DMS114 treated with DMSO at 0.1 percent for 48 hours (cell line): ENCODE measurements around the gene TOMM5.
A peak's percentile ranks its signal among the peaks of the same experiment; 100 is the strongest.
"Not testable (repeated sequence)": the region's sequence is repeated elsewhere in the genome, so short reads cannot be mapped to it uniquely, and the experiment has no call there.

Experiments used
- DNase-seq: peaks from one replicate; lab custom pipeline; 2025; ENCODE audit not compliant: unreplicated experiment; lab: John Stamatoyannopoulos, UW

Gene TOMM5

DNA sequence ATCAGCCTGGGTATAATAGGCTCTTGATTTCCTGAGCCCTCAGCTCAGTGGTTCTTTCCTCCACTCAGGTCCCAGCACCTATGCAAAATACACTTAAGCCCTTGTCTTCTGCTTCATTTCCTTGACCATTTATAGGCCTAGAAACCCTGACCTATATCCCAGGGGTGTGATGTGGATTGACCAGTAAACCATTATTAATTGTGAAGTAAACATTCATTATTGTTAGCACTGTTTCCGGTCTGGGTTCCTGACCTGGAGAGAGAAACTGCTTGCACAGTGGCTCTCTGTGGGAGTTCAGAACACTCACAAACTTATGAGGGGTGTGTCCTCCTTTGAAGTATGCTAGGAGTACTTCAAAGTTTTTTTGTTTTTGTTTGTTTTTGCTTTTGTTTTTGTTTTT lies 19.6 kb upstream of the TOMM5 start:
- DNase-seq: no peak

DNA sequence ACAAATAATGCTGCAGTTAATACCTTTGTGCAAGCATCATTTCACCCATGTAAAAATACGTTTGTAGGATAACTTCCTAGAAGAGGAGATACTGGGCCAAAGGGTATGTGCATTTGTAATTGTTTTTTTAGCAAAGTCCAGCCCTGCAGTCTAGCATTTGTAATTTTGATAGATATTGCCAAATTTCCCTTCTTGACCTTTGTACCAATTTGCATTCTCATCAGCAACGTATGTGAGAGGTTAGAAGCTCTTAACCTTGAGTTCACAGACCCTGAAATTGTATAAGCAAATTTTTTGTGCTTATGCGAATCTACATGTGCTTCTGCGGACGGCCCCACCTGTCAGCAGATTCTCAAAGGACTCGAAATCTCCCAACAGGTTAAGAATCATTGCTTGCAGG lies 18.6 kb upstream of the TOMM5 start:
- no peak for DNase-seq

DNA sequence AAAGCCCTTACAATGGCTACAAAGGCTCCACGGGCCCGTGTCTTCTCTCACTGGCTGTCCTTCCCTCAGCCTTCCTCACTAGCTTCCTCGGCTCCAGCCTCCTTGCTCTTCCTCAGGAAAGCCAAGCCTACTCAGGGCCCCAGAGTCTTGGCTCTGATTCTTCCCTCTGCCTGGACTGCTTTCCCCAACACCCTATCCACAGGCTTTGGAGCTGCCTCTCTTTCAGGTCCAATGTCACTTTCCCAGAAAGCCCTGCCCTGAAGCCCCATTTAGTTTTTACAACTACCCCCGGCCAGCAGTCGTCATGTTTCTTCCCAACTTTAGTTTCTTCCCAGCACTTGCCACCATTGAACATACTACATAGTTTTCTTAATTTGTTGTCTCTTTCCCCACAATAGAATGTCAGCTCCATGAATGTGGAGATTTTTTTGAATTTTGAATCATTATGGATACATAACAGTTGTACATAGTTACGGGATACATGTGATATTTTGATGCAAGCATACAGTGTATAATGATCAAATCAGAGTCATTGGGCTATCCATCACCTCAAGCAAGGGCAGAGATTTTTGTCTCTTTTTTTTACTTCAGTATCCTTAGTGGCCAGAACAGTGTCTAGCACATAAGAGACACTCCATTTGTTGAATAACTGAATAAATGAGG lies 17.5 kb upstream of the TOMM5 start:
- no peak for DNase-seq

DNA sequence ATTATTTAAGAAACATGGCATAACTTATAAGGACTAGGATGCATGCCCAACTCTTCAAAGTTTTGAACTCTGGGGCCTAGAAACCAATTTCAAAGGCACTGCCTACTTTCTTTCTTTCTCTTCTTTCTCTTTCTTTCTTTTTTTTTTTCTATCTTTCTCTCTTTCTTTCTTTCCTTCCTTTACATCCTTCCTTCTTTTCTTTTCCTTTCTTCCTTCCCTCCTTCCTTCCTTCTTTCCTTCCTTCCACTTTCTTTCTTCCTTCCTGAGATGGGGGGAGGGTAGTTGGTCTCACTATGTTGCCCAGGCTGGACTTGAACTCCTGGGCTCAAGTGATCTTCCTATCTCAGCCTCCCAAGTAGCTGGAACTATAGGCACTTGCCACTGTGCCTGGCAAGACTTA lies 15.9 kb upstream of the TOMM5 start:
- no peak for DNase-seq

DNA sequence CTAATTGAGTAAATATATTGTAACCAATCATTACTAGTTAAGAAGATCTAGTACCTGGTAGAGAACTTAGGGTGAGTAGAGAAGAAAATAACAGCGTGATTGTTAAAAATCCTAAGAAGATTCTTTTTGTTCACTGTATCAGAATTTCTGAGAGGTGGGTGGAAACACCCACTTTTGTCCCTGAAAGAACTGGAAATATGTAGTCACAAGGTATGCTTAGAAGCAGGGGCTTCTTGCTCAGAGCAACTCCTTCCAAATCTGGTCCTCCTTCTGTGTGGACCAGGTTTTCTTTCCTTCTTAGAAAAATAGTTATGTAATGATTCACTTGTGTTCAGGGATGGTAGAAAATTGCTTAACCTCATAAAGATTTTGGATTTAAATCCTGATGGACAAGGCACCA lies 11.9 kb upstream of the TOMM5 start:
- no peak for DNase-seq

DNA sequence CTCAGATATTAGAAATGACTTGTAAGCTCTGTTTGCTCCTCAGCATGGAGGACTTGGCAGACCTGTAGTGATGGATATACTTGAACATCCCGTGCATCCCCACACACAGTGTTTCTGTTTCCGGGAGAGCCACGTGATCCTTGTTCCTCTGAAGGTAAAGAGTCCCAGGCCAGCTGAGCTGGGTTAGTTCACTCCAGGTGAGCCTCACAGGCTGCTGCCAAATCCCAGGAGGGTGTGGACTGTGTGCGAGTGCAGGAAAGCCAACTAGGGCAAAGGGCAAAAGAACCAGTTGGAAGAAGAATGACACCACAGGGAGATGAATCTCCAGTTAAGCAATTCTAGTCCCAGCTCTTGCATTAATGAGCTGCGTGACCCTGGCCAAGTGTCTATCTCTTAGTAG lies 10.4 kb upstream of the TOMM5 start:
- no peak for DNase-seq

DNA sequence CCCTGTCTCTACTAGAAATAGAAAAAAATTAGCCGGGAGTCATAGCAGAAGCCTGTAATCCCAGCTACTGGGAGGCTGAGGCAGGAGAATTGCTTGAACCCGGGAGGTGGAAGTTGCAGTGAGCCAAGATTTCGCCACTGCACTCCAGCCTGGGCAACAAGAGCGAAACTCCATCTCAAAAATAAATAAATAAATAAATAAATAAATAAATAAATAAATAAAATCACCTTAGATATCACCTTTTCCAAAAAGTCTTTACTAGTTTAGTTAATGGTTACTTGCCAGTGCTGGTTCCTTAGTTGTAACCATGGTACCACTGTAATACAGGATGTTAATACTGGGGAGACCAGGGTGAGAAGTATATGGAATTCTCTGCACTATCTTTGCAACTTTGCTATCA lies 9.7 kb upstream of the TOMM5 start:
- not testable (repeated sequence) for DNase-seq

DNA sequence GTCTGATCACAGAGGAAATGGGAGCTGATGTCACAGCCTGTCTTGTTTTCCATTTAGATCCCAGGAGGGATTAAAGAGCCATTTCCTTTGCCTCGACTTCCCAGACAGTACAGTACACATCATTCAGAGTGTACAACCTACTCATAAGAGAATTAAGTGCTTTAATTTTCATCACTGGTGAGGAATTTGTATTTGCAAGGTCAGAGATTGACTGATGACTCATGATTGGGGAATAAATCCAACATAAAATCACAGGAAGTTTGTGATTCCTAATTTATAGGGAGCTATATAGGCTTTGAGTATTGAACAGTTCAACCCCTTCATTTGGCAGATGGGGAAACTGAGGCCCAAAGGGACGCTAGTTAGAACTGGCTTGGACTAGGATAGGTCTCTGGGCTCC lies 4.1 kb upstream of the TOMM5 start:
- DNase-seq: no peak

DNA sequence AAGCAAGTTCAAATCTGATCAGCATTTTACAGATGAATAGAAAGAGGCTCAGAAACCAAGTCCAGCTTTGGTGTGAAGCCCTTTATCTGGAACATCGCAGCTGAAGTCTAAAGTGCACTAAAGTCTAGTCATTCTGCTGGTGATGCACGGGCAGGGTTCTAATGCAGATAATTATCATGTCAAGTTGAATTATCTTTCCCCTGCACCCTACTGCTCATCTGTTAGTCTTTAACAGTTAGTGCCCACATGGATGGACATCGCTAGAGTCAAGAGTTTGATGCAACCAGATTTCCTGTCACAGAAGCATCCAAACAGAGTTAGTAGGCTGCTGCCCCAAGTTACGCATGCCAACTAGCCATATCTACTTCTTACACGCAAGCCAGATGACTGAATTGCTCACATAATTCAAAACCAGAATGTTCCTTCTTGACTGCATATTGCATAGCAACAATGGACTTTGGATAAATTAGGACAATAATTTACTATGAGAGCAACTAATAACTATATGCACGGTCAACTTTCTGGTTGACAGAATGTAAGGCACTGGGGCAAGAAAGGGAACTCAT lies 1.6 kb upstream of the TOMM5 start:
- no peak for DNase-seq

DNA sequence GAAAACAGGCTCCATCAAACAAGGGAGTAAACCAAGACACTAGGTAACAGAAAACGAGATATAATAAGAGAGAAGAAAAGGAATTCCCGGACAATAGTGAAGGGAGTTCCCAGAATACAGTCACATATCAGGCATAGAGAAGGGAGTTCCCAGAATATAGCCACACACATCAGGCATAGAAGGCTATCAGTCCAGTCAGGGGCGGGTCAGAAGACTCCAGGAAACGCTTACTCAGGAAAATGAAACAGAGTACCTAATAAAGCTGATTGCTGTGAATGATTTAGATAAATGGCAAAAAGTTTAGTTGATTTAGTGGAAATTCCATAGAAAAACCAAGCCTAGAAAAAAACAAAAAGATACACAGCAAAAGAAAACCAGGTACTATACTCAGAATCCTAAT lies 4.9 kb downstream of the TOMM5 start:
- DNase-seq: no peak

DNA sequence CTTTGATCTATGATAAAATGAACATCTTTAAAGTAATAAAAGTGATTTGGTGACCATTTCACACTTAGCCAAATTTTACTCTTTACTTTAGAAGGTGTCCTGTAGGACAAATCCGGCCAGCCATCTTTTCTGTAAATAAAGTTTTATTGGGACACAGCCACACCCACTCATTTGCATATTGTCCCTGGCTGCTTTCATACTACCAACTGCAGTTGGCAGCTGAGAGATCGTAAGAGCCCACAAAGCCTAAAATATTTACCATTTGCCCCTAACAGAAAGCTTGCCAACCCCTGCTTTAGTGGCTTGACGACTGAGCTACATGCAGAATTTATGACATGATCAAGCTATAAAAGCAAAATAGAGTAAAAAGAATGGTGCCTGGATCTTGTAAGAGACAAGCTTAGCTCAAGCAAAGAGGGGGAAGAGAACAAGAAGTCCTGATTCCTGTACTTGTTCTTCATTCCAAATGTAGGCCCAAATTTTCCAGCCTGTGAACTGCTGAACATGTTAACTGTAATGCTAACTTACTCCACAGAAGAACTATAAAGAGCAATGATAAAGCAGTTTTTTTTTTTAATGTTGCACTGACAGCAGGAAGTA lies 8.8 kb downstream of the TOMM5 start:
- DNase-seq: no peak

DNA sequence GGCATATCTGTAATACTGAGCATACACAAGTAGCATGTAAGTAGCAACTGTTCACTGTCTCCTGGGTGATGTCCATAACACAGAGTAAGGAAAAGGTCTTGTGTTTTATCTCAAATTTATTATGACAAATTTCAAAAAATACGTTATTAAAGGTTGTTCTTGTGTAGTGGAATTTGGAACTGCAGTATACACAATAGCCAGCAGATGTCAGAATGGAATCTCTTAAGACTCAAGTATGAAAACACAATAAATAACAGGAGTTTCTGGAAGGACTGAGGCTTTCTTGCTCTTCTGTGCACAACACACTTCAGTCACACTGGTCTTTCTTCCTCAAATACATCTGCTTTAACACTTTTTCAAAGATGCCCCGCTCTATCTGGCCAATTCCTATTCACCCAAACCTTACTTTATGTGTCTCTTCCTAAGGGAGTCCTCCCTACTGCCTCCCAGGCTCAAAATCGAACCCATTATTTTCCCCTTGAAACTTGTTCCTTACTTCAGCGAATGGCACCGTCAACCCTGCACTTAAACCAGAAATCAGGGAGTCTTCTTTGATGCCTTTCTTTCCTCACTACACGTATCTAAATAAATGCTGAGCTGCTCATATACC lies 9.7 kb downstream of the TOMM5 start:
- peak; percentile 50 for DNase-seq

DNA sequence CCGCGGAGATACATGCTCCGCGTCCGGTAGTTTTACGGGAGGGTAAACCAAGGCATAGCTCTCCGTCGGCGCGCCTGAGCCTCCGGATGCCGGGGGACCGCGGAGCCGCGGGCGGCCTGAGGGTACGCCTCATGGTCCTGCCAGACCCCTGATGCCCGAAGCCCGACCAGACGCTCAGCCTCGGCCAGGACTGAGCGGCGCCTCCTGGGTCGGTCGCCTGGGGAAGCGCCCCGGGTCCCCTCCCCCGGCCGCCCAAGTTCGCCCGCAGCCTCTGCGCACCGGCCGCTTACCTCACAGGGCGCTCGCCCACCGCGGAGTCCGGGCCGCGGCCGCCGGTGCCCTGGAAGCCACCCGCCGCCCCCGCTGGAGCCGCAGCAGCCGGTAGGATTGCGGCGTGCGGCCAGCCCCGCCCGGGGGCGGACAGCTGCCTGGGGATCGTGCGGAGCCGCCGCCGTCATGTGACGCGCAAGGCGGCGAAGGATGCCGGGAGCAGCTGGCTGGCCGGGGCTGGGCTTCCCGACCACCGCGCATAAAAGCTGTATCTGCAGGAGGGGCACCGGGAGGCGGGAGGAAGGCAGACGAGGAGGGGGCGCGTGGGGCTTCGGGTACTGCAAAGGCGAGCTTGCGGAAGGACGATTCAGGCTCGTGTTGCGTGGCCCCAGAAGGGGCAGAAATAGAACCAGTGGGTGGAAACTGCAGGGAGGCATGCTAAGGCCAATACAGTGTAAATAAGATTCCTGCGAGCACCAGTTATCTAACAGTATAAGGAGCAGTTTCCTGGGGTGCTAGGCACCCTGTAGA lies 16.3 kb downstream of the TOMM5 start, which contains the start of gene FBXO10:
Gene FBXO10, minus strand, starts transcription at position 460 of the 801 bp plus-strand sequence. CDS start 34,612 bp downstream, outside the sequence.
- DNase-seq: no peak

DNA sequence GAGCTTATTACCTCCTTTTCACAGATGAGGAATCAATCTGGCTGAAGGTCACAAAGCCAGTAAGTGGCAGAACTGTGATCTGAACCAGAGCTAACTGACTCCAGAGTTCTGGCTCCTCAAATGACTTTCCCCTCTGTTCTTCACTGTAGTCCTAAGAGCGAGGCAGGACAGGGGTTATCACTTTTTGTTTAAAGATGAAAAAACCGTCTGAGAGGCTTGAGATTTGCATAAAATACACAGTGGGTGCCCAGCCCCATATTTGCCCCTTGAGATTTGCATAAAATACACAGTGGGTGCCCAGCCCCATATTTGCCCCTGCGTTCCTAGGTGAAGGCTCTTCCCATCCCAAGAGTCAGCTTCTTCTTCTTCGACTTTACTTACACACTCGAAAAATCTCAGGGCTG lies 16.9 kb downstream of the TOMM5 start:
- DNase-seq: no peak

DNA sequence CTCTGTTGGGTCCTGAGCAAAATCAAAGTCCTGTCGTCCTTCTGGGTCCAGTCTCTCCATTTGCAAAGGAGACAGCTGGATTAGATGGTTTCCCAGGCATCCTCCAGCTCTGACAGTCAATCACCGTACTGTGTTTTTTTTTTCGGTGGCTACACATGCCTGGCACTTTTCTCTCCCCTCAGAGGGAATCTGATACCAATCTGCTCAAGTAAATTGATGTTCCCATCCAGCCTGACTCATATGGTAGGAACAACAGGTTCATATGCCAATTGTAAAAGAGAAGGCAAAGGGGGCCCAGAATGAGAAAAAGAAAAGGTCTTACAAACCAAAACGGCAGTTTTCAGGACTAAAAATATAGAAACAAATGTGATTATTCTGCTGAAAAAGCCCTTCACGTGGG lies 17.4 kb downstream of the TOMM5 start:
- no peak for DNase-seq

DNA sequence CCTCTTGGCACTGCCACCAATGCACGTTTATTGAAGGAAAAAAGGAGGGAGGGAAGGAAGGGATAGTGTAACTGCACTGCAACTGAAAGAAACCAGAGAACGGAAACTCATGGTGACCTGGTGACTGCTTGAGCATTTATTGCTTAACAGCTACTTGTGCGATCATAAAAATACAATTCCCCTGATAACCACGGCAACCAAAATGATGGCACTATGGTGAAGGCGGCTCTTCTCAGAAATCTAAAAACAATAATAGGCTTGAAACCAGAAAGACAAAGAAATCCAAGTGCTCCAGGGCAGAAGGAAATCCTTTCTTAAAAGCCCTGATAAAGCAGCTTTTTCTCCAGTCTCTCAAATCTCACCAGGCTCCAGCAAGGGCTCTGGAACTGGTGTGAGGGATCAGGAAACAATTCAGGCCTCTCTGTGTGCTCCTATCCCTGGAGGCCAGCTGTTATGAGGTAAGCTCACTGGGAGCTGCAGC lies 18.1 kb downstream of the TOMM5 start:
- DNase-seq: no peak

DNA sequence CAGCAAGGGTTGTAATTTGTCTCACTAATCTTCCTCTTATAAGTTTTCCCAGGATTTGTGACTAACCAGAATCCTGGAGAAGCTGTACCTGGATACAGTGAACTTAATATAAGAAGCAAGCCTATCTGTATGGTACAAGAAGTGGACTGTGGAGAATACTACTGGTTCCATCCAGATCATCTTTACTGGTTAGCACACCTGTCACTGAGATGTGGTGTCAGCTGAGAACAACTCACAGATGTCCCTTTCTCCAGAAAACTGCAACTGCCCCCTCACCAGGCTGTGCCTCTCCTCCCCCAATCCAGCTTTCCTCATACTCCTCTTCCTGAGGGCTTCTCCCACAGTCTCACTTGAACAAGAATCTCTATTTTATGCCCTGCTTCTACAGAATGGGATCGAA lies 21.1 kb downstream of the TOMM5 start:
- DNase-seq: no peak

DNA sequence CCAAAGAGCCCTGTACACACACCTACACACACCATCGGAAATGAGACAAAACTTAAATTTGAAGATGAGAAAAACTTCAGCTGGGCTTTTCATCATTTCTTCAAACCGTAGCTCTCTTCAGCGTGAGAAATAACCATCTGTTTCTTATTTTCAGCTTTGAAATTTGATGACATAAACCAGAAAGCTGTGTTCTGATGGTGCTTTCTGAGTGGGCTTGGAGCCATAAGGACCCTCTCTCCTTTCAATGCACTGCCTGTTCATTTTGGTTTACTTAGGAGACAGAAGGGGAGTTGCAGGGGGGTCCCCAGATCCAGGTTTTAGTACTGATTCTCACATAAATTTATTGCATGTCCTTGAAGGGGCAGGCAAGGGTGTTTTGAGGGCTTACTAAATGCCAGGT lies 25.7 kb downstream of the TOMM5 start:
- DNase-seq: no peak

DNA sequence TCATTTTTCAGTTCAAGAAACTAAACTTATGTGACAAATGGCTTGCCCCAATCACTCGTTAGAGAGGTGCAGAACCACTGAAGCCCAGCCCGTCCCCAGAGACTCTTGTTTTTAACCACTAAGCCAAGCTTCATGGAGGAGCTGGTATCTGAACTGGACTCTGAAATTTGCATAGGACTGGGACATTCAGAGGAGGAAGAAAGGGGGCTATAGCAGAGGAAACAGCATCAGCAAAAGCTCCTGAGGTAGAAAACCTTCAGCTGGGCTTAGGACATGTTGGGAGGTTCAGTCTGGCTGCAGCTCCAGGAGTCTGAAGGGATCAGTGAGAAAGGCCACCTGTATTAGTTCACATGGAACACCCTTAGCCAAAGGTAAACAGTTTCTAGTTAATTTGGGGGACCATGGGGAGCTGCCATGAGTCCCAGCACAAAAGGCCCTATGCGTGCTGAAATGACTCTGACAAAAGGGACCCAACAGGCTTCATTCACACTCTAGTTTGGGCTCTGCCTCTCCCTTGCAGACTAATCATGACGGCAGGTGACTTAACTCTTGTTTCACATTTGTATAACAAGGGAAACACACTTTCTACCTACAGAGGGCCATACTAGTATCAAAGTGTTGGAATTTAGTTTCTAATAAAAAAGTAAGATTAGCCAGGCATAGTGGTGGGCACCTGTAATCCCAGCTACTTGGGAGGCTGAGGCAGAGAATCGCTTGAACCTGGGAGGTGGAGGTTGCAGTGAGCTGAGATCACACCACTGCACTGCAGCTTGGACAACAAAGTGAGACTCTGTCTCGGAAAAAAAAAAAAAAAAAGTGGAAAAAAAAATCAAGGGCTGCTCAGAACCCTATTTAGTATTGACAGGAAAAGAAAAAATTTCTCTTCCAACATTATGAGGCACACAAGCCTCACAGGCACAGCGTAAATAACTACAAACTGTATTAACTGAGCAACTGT lies 26.5 kb downstream of the TOMM5 start:
- DNase-seq: no peak

DNA sequence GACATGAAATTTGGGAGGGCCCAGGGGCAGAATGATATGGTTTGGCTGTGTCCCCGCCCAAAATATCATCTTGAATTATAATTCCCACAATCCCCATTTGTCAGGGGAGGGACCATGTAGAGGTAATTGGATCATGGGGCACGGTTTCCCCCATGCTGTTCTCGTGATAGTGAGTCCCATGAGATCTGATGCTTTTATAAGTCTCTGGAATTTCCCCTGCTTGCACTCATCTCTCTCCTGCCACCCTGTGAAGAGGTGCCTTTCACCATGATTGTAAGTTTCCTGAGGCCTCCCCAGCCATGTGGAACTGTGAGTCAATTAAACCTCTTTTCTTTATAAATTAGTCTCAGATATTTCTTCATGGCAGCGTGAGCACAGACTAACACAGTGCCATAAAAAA lies 27.5 kb downstream of the TOMM5 start:
- DNase-seq: no peak
